Measurements from ENCODE around the gene SH3RF3. TPM values are rescaled to one million over a fixed set of nuclear protein-coding genes. Genes with fewer than 3 reads are reported as not detected.

SH3RF3 gene
- total RNA-seq, 4 donors from 2014 or later: 2.8 to 5.7 (median 3.0) TPM

DNA sequence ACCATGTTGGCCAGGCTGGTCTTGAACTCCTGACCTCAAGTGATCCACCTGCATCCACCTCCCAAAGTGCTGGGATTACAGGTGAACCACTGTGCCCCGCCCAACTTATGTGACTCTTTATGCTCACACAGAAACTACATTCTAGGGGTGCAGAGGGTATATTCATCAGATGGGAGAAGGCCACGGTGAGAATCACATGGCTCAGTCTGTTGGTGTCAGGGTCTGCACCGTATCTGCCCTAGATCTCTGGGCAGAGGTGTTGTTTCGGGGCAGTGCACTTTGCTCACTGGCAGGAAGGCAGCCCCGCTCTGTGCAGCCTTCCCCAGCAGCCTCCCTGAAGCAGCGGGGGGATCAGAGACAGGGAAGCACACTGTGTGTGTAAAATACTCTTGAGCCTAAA lies 76.4 kb downstream of the SH3RF3 start:
- Histone ChIP-seq H3K27me3 (no peaks in the 10 kb centered on the region), H3K4me1 (peaks cover 0 to 10% of the 10 kb centered on the region in 2 donors), H3K4me3 (no peak overlapping the region), H3K27ac (no peak overlapping the region), H3K36me3 (no peaks in the 10 kb centered on the region), H3K9me3 (no peaks in the 10 kb centered on the region)
- in situ Hi-C loops (cut with MboI; ENCODE audit: low sequenced_read_pairs in 4 of 4) (no loop called here), intact Hi-C loops (cut with DNase I; ENCODE audit: low total_unique reads) (no loop called here)
- DNase-seq: no peak
- no peak for ATAC-seq
- TF ChIP-seq, protein P1, sequence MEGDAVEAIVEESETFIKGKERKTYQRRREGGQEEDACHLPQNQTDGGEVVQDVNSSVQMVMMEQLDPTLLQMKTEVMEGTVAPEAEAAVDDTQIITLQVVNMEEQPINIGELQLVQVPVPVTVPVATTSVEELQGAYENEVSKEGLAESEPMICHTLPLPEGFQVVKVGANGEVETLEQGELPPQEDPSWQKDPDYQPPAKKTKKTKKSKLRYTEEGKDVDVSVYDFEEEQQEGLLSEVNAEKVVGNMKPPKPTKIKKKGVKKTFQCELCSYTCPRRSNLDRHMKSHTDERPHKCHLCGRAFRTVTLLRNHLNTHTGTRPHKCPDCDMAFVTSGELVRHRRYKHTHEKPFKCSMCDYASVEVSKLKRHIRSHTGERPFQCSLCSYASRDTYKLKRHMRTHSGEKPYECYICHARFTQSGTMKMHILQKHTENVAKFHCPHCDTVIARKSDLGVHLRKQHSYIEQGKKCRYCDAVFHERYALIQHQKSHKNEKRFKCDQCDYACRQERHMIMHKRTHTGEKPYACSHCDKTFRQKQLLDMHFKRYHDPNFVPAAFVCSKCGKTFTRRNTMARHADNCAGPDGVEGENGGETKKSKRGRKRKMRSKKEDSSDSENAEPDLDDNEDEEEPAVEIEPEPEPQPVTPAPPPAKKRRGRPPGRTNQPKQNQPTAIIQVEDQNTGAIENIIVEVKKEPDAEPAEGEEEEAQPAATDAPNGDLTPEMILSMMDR (IDR thresholded peaks at IDR 0.05 in 4 of 5, conservative IDR thresholded peaks at IDR 0.05 in 1 of 5): no peak
- no peak for TF ChIP-seq POLR2A (IDR thresholded peaks at IDR 0.05)

DNA sequence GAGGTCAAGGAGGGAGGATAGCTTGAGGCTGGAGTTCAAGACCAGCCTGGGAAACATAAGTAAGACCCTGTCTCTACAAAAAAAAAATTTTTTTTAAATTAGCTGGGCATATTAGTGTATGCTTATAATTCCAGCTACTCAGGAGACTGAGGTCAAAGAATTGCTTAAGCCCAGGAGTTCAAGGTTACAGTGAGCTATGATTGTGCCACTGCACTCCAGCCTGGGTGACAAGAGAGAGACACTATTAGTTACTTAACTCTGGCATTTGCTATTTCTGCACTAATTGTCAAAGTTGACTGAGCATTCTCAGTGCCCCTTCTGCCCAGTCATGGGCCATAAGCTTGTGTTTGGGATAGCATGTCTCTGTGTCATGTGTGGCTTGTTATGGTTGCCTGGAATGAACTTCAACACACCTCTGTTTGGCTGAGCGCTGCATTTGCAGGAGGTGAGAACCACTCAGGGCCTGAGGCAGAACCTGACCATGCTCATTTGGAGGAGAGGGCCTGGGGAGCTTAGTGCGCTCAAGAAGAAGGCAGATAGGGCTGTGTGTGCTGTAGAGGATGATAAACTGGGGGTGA lies 77.7 kb downstream of the SH3RF3 start:
- H3K36me3 ChIP-seq: no peaks in the 10 kb centered on the region
- ATAC-seq (no peak), DNase-seq (no peak)
- no peaks in the 10 kb centered on the region for H3K27me3 ChIP-seq
- in situ Hi-C loops (cut with MboI; ENCODE audit: low sequenced_read_pairs in 4 of 4) (no loop called here), intact Hi-C loops (cut with DNase I; ENCODE audit: low total_unique reads) (no loop called here)
- H3K27ac ChIP-seq: no peak overlapping the region
- TF ChIP-seq POLR2A (IDR thresholded peaks at IDR 0.05): no peak
- TF ChIP-seq, protein P1 (IDR thresholded peaks at IDR 0.05 in 4 of 5, conservative IDR thresholded peaks at IDR 0.05 in 1 of 5): no peak
- H3K4me3 ChIP-seq: no peak overlapping the region
- H3K4me1 ChIP-seq: peaks cover 0 to 1% of the 10 kb centered on the region in 2 donors
- H3K9me3 ChIP-seq: no peaks in the 10 kb centered on the region

- Histone ChIP-seq H3K27me3 (no peaks in the 10 kb centered on the region), H3K9me3 (no peaks in the 10 kb centered on the region), H3K27ac (no peak overlapping the region), H3K36me3 (no peaks in the 10 kb centered on the region), H3K4me1 (no peaks in the 10 kb centered on the region), H3K4me3 (no peak overlapping the region)
- TF ChIP-seq, protein P1 (IDR thresholded peaks at IDR 0.05 in 4 of 5, conservative IDR thresholded peaks at IDR 0.05 in 1 of 5): no peak
- no peak for TF ChIP-seq POLR2A (IDR thresholded peaks at IDR 0.05)
- ATAC-seq (no peak), DNase-seq (no peak)
- in situ Hi-C loops (cut with MboI; ENCODE audit: low sequenced_read_pairs in 4 of 4): no loop called here
- intact Hi-C loops (cut with DNase I; ENCODE audit: low total_unique reads): no loop called here
These were observed 78.2 kb downstream of the SH3RF3 start for GRCh38 chr2:109207176-109207575.

DNA sequence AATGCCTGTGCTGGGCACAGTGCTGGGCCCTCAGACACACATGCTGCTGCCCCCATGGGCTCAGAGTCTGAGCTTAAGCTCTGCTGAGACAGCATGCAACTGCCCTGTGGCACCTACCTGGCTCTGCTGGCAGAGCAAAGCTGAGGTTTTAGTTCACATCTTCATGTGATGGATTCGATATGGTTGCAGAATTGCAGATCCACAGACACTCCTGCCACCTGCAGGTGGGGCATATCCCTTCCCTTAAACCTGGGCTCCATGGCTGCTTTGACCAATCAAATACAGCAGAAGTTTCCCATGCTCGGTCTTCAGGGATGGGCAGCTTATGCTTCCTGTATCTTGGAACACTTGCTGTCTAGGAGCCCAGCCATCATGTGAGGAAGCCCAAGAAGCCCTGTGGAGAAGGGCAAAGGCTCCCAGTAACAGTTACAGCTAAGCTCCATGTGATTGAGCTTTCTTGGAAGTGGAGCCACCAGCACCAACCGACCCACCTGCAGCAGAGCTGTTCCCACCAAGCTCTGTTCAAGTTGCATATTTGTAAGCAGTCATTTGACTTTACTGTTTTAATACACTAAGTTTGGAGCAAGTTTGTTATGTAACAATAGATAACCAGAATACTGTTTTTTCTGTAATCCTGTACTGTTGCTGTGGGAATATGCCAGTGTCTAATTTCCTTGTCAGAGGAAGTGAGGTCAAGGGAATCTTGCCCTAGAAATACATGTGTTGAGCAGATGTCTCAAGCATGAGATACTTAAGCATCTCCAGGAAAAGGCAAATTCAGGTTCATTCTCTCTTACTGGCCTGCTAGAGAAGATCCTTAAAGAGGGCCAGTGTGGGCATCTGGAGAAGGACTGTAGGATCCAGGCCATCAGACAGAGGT lies 79.3 kb downstream of the SH3RF3 start:
- Histone ChIP-seq H3K4me1 (no peaks in the 10 kb centered on the region), H3K4me3 (no peak overlapping the region), H3K36me3 (no peaks in the 10 kb centered on the region), H3K9me3 (no peaks in the 10 kb centered on the region), H3K27ac (no peak overlapping the region), H3K27me3 (no peaks in the 10 kb centered on the region)
- TF ChIP-seq, protein P1 (IDR thresholded peaks at IDR 0.05 in 4 of 5, conservative IDR thresholded peaks at IDR 0.05 in 1 of 5): peak in 3 of 5 experiments; percentile 42 to 47 (median 43)
- no peak for TF ChIP-seq POLR2A (IDR thresholded peaks at IDR 0.05)
- ATAC-seq (peak; percentile 68 to 70), DNase-seq (no peak)
- intact Hi-C loops (cut with DNase I; ENCODE audit: low total_unique reads): loop anchor here (1.0 kb wide), 1 partner anchor 80 kb away; no protein-coding TSS in a partner anchor
- in situ Hi-C loops (cut with MboI; ENCODE audit: low sequenced_read_pairs in 4 of 4): no loop called here
